Measurements from ENCODE around the gene SUGP1. TPM values are rescaled to one million over a fixed set of nuclear protein-coding genes. Genes with fewer than 3 reads are reported as not detected.

The SUGP1 gene
- total and polyA plus RNA-seq, 2 of the 4 experiments (the other 2 are of a cell fraction): 33.2 to 35.8 TPM

DNA sequence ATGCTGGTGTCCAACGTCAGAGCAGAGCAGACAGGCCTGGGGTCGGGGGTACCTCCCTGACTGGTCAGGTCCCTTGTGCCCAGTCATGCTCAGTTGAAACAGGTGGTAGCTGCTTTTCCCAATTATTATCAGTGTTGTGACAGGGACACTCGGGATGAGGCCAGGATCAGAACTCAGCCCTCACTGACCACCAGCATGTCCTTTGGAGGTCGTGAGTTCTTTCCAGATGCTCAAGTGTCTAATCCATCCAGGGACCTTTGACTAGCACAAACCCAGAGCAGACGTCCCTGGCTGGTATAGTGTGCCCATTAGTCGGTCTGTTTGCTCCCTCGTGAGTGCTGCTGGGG is 22.7 kb upstream of the SUGP1 start:
- in situ Hi-C loops (cut with MboI; ENCODE audit: low sequenced_read_pairs): no loop called here

More for the DNA sequence above, 22.7 kb upstream of the SUGP1 start:
- dilution Hi-C loops (cut with HindIII; ENCODE audit: low sequenced_read_pairs, unreplicated experiment): no loop called here
- ATAC-seq (ENCODE audit: low read depth): no peak
- Histone ChIP-seq H2BK120ac (ENCODE audit: low read depth, low read length) (no peak overlapping the region), H3K27me3 (ENCODE audit: control insufficient read depth, insufficient read depth, low read length) (no peaks in the 10 kb centered on the region), H3K9me3 (ENCODE audit: control insufficient read depth, insufficient read depth, low read length) (no peaks in the 10 kb centered on the region), H2AK9ac (replicated peaks; ENCODE audit: low read depth, low read length, poor library complexity) (no peak overlapping the region), H2AK5ac (ENCODE audit: low read depth, low read length) (no peak overlapping the region), H4K5ac (ENCODE audit: low read depth, low read length) (no peak overlapping the region), H3K4me1 (ENCODE audit: control insufficient read depth, insufficient read depth, low read length) (no peaks in the 10 kb centered on the region), H3K36me3 (ENCODE audit: control insufficient read depth, insufficient read depth, low read length) (peaks cover 80% of the 10 kb centered on the region), H3K79me1 (ENCODE audit: low read depth in 1 of 2, low read length in 2 of 2) (peaks cover 0 to 12% of the 10 kb centered on the region in 2 experiments; a peak in 2 of 4 replicates), H3K14ac (replicated peaks; ENCODE audit: low read depth, low read length) (no peak overlapping the region), H3K4me2 (ENCODE audit: low read depth, low read length) (no peak overlapping the region), H3K18ac (ENCODE audit: low read depth, low read length) (no peak overlapping the region), H4K91ac (ENCODE audit: insufficient read depth, low read depth, low read length) (no peak overlapping the region), H2BK15ac (ENCODE audit: low read depth, low read length) (no peak overlapping the region), H3K4me3 (ENCODE audit: insufficient read depth, low read depth, low read length) (no peak overlapping the region), H2BK20ac (ENCODE audit: low read depth, low read length) (no peak overlapping the region), H4K8ac (ENCODE audit: low read depth in 2 of 2, low read length in 2 of 2) (no peak overlapping the region), H3K56ac (ENCODE audit: extremely low read depth, insufficient read depth, low read length) (no peak overlapping the region), H4K20me1 (ENCODE audit: insufficient read depth, low read length) (peaks cover 17% of the 10 kb centered on the region), H3K9me1 (ENCODE audit: insufficient read depth, low read length) (no peaks in the 10 kb centered on the region), H2AFZ (replicated peaks; ENCODE audit: low read length, poor library complexity) (peak overlapping the region; percentile 28), H3K9ac (ENCODE audit: low read depth, low read length) (no peak overlapping the region), H3K4ac (ENCODE audit: low read depth, low read length) (no peak overlapping the region), H2BK5ac (ENCODE audit: low read depth, low read length, poor library complexity, severe bottlenecking) (no peak overlapping the region), H3K23ac (ENCODE audit: low read depth, low read length) (no peak overlapping the region), H3K27ac (ENCODE audit: insufficient read depth, low read length) (no peak overlapping the region)
- 34% methylated on average over 3 of the region's 7 CpGs; no CpG with 5 or more reads in 1 of the 2 experiments for WGBS, 2 experiments (ENCODE audit: extremely low coverage in 2 of 2, insufficient read length in 1 of 2)
- CTCF ChIA-PET: interaction anchor here (0.6 to 1.2 kb wide), 4 partner anchors 9 to 164 kb away, joined by 3 to 5 read pairs (median 4); no protein-coding TSS in a partner anchor
- intact Hi-C loops (cut with micrococcal nuclease): no loop called here
- no peak for DNase-seq
- POLR2A ChIA-PET (ENCODE audit: unreplicated experiment): no interaction called here
- TF ChIP-seq USF2 (IDR thresholded peaks at IDR 0.05; ENCODE audit: low read depth, low read length): no peak
- no peak for TF ChIP-seq ELK1 (IDR thresholded peaks at IDR 0.05; ENCODE audit: borderline replicate concordance, low read depth, low read length)
- no peak for TF ChIP-seq RCOR1 (IDR thresholded peaks at IDR 0.05; ENCODE audit: insufficient replicate concordance, low read length)
- no peak for TF ChIP-seq MXI1 (IDR thresholded peaks at IDR 0.05; ENCODE audit: borderline replicate concordance, low read depth, low read length)
- no peak for TF ChIP-seq NFE2L2 (IDR thresholded peaks at IDR 0.05; ENCODE audit: low read depth, low read length)
- no peak for TF ChIP-seq CEBPB (IDR thresholded peaks at IDR 0.05; ENCODE audit: low read depth, low read length)
- TF ChIP-seq, protein P1, sequence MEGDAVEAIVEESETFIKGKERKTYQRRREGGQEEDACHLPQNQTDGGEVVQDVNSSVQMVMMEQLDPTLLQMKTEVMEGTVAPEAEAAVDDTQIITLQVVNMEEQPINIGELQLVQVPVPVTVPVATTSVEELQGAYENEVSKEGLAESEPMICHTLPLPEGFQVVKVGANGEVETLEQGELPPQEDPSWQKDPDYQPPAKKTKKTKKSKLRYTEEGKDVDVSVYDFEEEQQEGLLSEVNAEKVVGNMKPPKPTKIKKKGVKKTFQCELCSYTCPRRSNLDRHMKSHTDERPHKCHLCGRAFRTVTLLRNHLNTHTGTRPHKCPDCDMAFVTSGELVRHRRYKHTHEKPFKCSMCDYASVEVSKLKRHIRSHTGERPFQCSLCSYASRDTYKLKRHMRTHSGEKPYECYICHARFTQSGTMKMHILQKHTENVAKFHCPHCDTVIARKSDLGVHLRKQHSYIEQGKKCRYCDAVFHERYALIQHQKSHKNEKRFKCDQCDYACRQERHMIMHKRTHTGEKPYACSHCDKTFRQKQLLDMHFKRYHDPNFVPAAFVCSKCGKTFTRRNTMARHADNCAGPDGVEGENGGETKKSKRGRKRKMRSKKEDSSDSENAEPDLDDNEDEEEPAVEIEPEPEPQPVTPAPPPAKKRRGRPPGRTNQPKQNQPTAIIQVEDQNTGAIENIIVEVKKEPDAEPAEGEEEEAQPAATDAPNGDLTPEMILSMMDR (conservative IDR thresholded peaks at IDR 0.05; ENCODE audit: low read depth, low read length): no peak
- no peak for TF ChIP-seq RAD21 (IDR thresholded peaks at IDR 0.05; ENCODE audit: low read length)
- TF ChIP-seq MAFK (IDR thresholded peaks at IDR 0.05; ENCODE audit: low read depth, low read length): no peak
- TF ChIP-seq RFX5 (IDR thresholded peaks at IDR 0.05; ENCODE audit: low read depth, low read length): no peak
- TF ChIP-seq POLR2A (IDR thresholded peaks at IDR 0.05; ENCODE audit: low read depth, low read length): no peak
- TF ChIP-seq SMC3 (IDR thresholded peaks at IDR 0.05; ENCODE audit: low read depth, low read length): no peak
- TF ChIP-seq FOS (IDR thresholded peaks at IDR 0.05; ENCODE audit: low read depth, low read length): no peak
- no peak for TF ChIP-seq CHD1 (IDR thresholded peaks at IDR 0.05; ENCODE audit: low read depth, low read length)
- TF ChIP-seq MAZ (IDR thresholded peaks at IDR 0.05; ENCODE audit: borderline replicate concordance, low read depth, low read length): no peak
- no peak for TF ChIP-seq BHLHE40 (IDR thresholded peaks at IDR 0.05; ENCODE audit: low read depth, low read length)
- no TSS peak for BruUV-seq (replicated peaks)

Data from IMR-90 (cell line).